ENCODE data around the gene SLC16A12. TPM values are rescaled to one million over a fixed set of nuclear protein-coding genes. Genes with fewer than 3 reads are reported as not detected.
"Not testable (repeated sequence)": the region's sequence is repeated elsewhere in the genome, so short reads cannot be mapped to it uniquely, and the experiment has no call there.

SLC16A12 gene
- total RNA-seq, 1 experiment from 2014 or later, result not detected

GRCh38 chr10:89403043-89403442 is 132.4 kb downstream of the SLC16A12 start:
- DNase-seq, result no peak
- Histone ChIP-seq H3K9ac (ENCODE audit: low read length) (no peak overlapping the region), H3K27me3 (ENCODE audit: low read length) (no peaks in the 10 kb centered on the region), H3K36me3 (ENCODE audit: insufficient read depth, low read length) (no peaks in the 10 kb centered on the region), H4K20me1 (ENCODE audit: insufficient read depth, low read depth, low read length) (no peaks in the 10 kb centered on the region), H3K4me1 (ENCODE audit: low read length) (no peaks in the 10 kb centered on the region), H3K9me3 (ENCODE audit: low read length) (no peaks in the 10 kb centered on the region), H3K4me3 (ENCODE audit: low read length) (no peak overlapping the region), H3K79me2 (ENCODE audit: low read length) (no peaks in the 10 kb centered on the region), H3K9me2 (replicated peaks; ENCODE audit: insufficient read depth, low read length) (no peaks in the 10 kb centered on the region), H3K27ac (ENCODE audit: low read length) (no peak overlapping the region), H2AFZ (ENCODE audit: low read length) (no peak overlapping the region), H3K4me2 (ENCODE audit: low read depth, low read length, poor library complexity, severe bottlenecking) (no peak overlapping the region)

GRCh38 chr10:89399956-89400355 is 135.4 kb downstream of the SLC16A12 start:
- DNase-seq, result no peak
- Histone ChIP-seq H3K79me2 (ENCODE audit: low read length) (no peaks in the 10 kb centered on the region), H3K4me3 (ENCODE audit: low read length) (no peak overlapping the region), H3K4me2 (ENCODE audit: low read depth, low read length, poor library complexity, severe bottlenecking) (no peak overlapping the region), H3K9ac (ENCODE audit: low read length) (no peak overlapping the region), H3K9me2 (replicated peaks; ENCODE audit: insufficient read depth, low read length) (no peaks in the 10 kb centered on the region), H3K36me3 (ENCODE audit: insufficient read depth, low read length) (no peaks in the 10 kb centered on the region), H3K27me3 (ENCODE audit: low read length) (no peaks in the 10 kb centered on the region), H3K9me3 (ENCODE audit: low read length) (no peaks in the 10 kb centered on the region), H2AFZ (ENCODE audit: low read length) (no peak overlapping the region), H3K27ac (ENCODE audit: low read length) (no peak overlapping the region), H3K4me1 (ENCODE audit: low read length) (no peaks in the 10 kb centered on the region), H4K20me1 (ENCODE audit: insufficient read depth, low read depth, low read length) (no peaks in the 10 kb centered on the region)

- Histone ChIP-seq H3K79me2 (ENCODE audit: low read length) (no peaks in the 10 kb centered on the region), H3K4me2 (ENCODE audit: low read depth, low read length, poor library complexity, severe bottlenecking) (no peak overlapping the region), H3K9ac (ENCODE audit: low read length) (no peak overlapping the region), H3K4me3 (ENCODE audit: low read length) (no peak overlapping the region), H3K27me3 (ENCODE audit: low read length) (no peaks in the 10 kb centered on the region), H3K27ac (ENCODE audit: low read length) (no peak overlapping the region), H3K4me1 (ENCODE audit: low read length) (no peaks in the 10 kb centered on the region; the same call in 1 of the 2 replicates), H3K9me2 (replicated peaks; ENCODE audit: insufficient read depth, low read length) (no peaks in the 10 kb centered on the region), H3K9me3 (ENCODE audit: low read length) (no peaks in the 10 kb centered on the region), H2AFZ (ENCODE audit: low read length) (no peak overlapping the region), H3K36me3 (ENCODE audit: insufficient read depth, low read length) (no peaks in the 10 kb centered on the region), H4K20me1 (ENCODE audit: insufficient read depth, low read depth, low read length) (no peaks in the 10 kb centered on the region)
- no peak for DNase-seq
These were observed 137.2 kb downstream of the SLC16A12 start for GRCh38 chr10:89398003-89398749.

GRCh38 chr10:89395141-89395540 is 140.3 kb downstream of the SLC16A12 start:
- no peaks in the 10 kb centered on the region for H3K27me3 ChIP-seq (ENCODE audit: low read length)
- peaks cover 6% of the 10 kb centered on the region for H3K4me1 ChIP-seq (ENCODE audit: low read length)
- H3K79me2 ChIP-seq (ENCODE audit: low read length), result no peaks in the 10 kb centered on the region
- no peak overlapping the region for H2AFZ ChIP-seq (ENCODE audit: low read length)
- no peaks in the 10 kb centered on the region for H3K36me3 ChIP-seq (ENCODE audit: insufficient read depth, low read length)
- H4K20me1 ChIP-seq (ENCODE audit: insufficient read depth, low read depth, low read length), result no peaks in the 10 kb centered on the region
- H3K9ac ChIP-seq (ENCODE audit: low read length), result no peak overlapping the region
- H3K9me2 ChIP-seq (replicated peaks; ENCODE audit: insufficient read depth, low read length), result no peaks in the 10 kb centered on the region
- no peak overlapping the region for H3K4me2 ChIP-seq (ENCODE audit: low read depth, low read length, poor library complexity, severe bottlenecking)
- DNase-seq, result no peak
- no peaks in the 10 kb centered on the region for H3K9me3 ChIP-seq (ENCODE audit: low read length)
- H3K4me3 ChIP-seq (ENCODE audit: low read length), result no peak overlapping the region
- H3K27ac ChIP-seq (ENCODE audit: low read length), result no peak overlapping the region

- no peaks in the 10 kb centered on the region for H3K36me3 ChIP-seq (ENCODE audit: insufficient read depth, low read length)
- H4K20me1 ChIP-seq (ENCODE audit: insufficient read depth, low read depth, low read length), result no peaks in the 10 kb centered on the region
- H3K9me3 ChIP-seq (ENCODE audit: low read length), result no peaks in the 10 kb centered on the region
- H2AFZ ChIP-seq (ENCODE audit: low read length), result no peak overlapping the region
- no peaks in the 10 kb centered on the region for H3K79me2 ChIP-seq (ENCODE audit: low read length)
- DNase-seq, result no peak
- H3K9me2 ChIP-seq (replicated peaks; ENCODE audit: insufficient read depth, low read length), result no peaks in the 10 kb centered on the region
- H3K9ac ChIP-seq (ENCODE audit: low read length), result no peak overlapping the region
- H3K4me2 ChIP-seq (ENCODE audit: low read depth, low read length, poor library complexity, severe bottlenecking), result no peak overlapping the region
- H3K4me3 ChIP-seq (ENCODE audit: low read length), result no peak overlapping the region
- H3K4me1 ChIP-seq (ENCODE audit: low read length), result peaks cover 6% of the 10 kb centered on the region
- no peak overlapping the region for H3K27ac ChIP-seq (ENCODE audit: low read length)
- no peaks in the 10 kb centered on the region for H3K27me3 ChIP-seq (ENCODE audit: low read length)
These were observed 141.5 kb downstream of the SLC16A12 start for GRCh38 chr10:89393898-89394297.

- DNase-seq, result no peak
- Histone ChIP-seq H3K4me1 (ENCODE audit: low read length) (peaks cover 6% of the 10 kb centered on the region), H3K27me3 (ENCODE audit: low read length) (no peaks in the 10 kb centered on the region), H3K9me3 (ENCODE audit: low read length) (no peaks in the 10 kb centered on the region), H3K9ac (ENCODE audit: low read length) (0 out of 2 replicates have a peak overlapping the region, but pooled peaks have one; percentile 33), H3K27ac (ENCODE audit: low read length) (no peak overlapping the region), H3K36me3 (ENCODE audit: insufficient read depth, low read length) (no peaks in the 10 kb centered on the region), H4K20me1 (ENCODE audit: insufficient read depth, low read depth, low read length) (no peaks in the 10 kb centered on the region), H3K79me2 (ENCODE audit: low read length) (no peaks in the 10 kb centered on the region), H3K9me2 (replicated peaks; ENCODE audit: insufficient read depth, low read length) (no peaks in the 10 kb centered on the region), H3K4me3 (ENCODE audit: low read length) (peak overlapping the region; percentile 32; the same call in 1 of the 2 replicates), H3K4me2 (ENCODE audit: low read depth, low read length, poor library complexity, severe bottlenecking) (peak overlapping the region; percentile 71), H2AFZ (ENCODE audit: low read length) (peak overlapping the region; percentile 50; the same call in 1 of the 2 replicates)
These were observed 142.4 kb downstream of the SLC16A12 start for GRCh38 chr10:89392974-89393373.

GRCh38 chr10:89391907-89392756 is 143.3 kb downstream of the SLC16A12 start, which contains the start of gene IFIT1:
Gene IFIT1, plus strand, starts transcription at chr10:89392623. Its CDS starts 90 bp downstream, at chr10:89392713.
- Histone ChIP-seq H3K79me2 (ENCODE audit: low read length) (no peaks in the 10 kb centered on the region), H3K4me3 (ENCODE audit: low read length) (peak within 1 kb of the TSS; percentile 32; the same call in 1 of the 2 replicates), H3K4me2 (ENCODE audit: low read depth, low read length, poor library complexity, severe bottlenecking) (peak within 1 kb of the TSS; percentile 71), H3K9me3 (ENCODE audit: low read length) (no peaks in the 10 kb centered on the region), H3K27ac (ENCODE audit: low read length) (no peak within 1 kb of the TSS), H3K9ac (ENCODE audit: low read length) (peak within 1 kb of the TSS; percentile 33; the same call in 1 of the 2 replicates), H3K36me3 (ENCODE audit: insufficient read depth, low read length) (no peaks in the 10 kb centered on the region), H4K20me1 (ENCODE audit: insufficient read depth, low read depth, low read length) (no peaks in the 10 kb centered on the region), H3K27me3 (ENCODE audit: low read length) (no peaks in the 10 kb centered on the region), H2AFZ (ENCODE audit: low read length) (peak within 1 kb of the TSS; percentile 50; the same call in 1 of the 2 replicates), H3K9me2 (replicated peaks; ENCODE audit: insufficient read depth, low read length) (no peaks in the 10 kb centered on the region), H3K4me1 (ENCODE audit: low read length) (peaks cover 6% of the 10 kb centered on the region)
- no peak for DNase-seq

GRCh38 chr10:89391226-89391576 is 144.2 kb downstream of the SLC16A12 start:
- not testable (repeated sequence) for H3K4me1 ChIP-seq (ENCODE audit: low read length); H3K79me2 ChIP-seq (ENCODE audit: low read length); H3K4me3 ChIP-seq (ENCODE audit: low read length); H3K9me3 ChIP-seq (ENCODE audit: low read length); DNase-seq; H4K20me1 ChIP-seq (ENCODE audit: insufficient read depth, low read depth, low read length); H3K9me2 ChIP-seq (replicated peaks; ENCODE audit: insufficient read depth, low read length); H3K27me3 ChIP-seq (ENCODE audit: low read length); H2AFZ ChIP-seq (ENCODE audit: low read length); H3K4me2 ChIP-seq (ENCODE audit: low read depth, low read length, poor library complexity, severe bottlenecking); H3K9ac ChIP-seq (ENCODE audit: low read length); H3K36me3 ChIP-seq (ENCODE audit: insufficient read depth, low read length); H3K27ac ChIP-seq (ENCODE audit: low read length)
